ENCODE measurements around the gene SPECC1. TPM values are rescaled to one million over a fixed set of nuclear protein-coding genes. Genes with fewer than 3 reads are reported as not detected.

Gene SPECC1
- polyA plus RNA-seq, 1 of the 3 experiments (the other 2 are of a cell fraction): 11.2 TPM

DNA sequence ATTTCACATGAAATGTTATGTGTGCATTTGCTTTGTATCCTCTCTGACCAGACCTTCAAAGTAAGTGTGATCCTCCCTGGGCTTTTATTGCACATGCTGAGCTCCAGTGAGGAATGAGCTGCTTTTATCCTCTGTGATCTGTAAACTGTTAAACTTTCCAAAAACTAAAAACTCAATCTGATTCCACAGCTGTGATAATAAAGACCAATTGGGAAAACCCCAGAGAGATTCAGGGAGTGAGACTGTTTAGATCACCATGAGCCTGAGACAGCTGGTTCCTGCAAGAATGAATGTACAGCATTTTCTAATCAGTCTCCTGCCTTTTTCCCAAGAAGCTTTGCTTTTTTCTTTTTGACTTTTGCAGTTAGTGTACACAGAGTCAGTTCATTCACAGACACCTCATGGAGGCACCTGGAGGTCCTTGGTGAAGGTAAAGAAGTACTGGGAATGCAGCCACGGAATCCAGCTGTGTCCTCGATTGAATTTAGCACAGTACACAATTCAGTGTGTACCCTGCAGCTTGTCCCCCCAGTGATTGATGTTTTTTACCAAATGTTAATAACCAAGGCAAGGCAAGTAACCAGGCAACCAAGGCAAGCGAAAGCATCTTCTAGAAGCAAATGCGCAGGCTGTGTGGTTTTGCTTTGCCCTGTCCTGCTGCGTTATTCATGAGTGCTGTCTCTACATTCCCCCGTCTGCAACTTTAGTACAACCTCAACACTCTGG, 275.6 kb downstream of the SPECC1 start (continued):
- no peak for TF ChIP-seq USF1 (IDR thresholded peaks at IDR 0.05; ENCODE audit: borderline replicate concordance, low read depth)
- TF ChIP-seq, protein P1, sequence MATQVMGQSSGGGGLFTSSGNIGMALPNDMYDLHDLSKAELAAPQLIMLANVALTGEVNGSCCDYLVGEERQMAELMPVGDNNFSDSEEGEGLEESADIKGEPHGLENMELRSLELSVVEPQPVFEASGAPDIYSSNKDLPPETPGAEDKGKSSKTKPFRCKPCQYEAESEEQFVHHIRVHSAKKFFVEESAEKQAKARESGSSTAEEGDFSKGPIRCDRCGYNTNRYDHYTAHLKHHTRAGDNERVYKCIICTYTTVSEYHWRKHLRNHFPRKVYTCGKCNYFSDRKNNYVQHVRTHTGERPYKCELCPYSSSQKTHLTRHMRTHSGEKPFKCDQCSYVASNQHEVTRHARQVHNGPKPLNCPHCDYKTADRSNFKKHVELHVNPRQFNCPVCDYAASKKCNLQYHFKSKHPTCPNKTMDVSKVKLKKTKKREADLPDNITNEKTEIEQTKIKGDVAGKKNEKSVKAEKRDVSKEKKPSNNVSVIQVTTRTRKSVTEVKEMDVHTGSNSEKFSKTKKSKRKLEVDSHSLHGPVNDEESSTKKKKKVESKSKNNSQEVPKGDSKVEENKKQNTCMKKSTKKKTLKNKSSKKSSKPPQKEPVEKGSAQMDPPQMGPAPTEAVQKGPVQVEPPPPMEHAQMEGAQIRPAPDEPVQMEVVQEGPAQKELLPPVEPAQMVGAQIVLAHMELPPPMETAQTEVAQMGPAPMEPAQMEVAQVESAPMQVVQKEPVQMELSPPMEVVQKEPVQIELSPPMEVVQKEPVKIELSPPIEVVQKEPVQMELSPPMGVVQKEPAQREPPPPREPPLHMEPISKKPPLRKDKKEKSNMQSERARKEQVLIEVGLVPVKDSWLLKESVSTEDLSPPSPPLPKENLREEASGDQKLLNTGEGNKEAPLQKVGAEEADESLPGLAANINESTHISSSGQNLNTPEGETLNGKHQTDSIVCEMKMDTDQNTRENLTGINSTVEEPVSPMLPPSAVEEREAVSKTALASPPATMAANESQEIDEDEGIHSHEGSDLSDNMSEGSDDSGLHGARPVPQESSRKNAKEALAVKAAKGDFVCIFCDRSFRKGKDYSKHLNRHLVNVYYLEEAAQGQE (IDR thresholded peaks at IDR 0.05; ENCODE audit: low read depth, low read length): no peak
- TF ChIP-seq, protein P2, sequence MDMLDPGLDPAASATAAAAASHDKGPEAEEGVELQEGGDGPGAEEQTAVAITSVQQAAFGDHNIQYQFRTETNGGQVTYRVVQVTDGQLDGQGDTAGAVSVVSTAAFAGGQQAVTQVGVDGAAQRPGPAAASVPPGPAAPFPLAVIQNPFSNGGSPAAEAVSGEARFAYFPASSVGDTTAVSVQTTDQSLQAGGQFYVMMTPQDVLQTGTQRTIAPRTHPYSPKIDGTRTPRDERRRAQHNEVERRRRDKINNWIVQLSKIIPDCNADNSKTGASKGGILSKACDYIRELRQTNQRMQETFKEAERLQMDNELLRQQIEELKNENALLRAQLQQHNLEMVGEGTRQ (IDR thresholded peaks at IDR 0.05; ENCODE audit: borderline replicate concordance, low read depth, low read length): no peak
- no peak for TF ChIP-seq GATA2 (CRISPR knock-in tag; IDR thresholded peaks at IDR 0.05)
- no peak for TF ChIP-seq MXI1 (IDR thresholded peaks at IDR 0.05; ENCODE audit: low read depth, low read length)

GRCh38 chr17:20289984-20290383, 280.8 kb downstream of the SPECC1 start:
- ChIA-PET POLR2A (no interaction called here), CTCF (interaction anchor here (2.3 kb wide), 1 partner anchor 63 kb away, joined by 6 read pairs; no protein-coding TSS in a partner anchor)
- Histone ChIP-seq H3K4me3 (ENCODE audit: low read depth in 2 of 2, low read length in 1 of 2) (no peak overlapping the region), H3K4me2 (no peak overlapping the region), H3K9me3 (no peaks in the 10 kb centered on the region), H3K4me1 (ENCODE audit: control insufficient read depth in 1 of 2, insufficient read depth in 2 of 2, low read depth in 1 of 2, low read length in 1 of 2) (peaks cover 0 to 3% of the 10 kb centered on the region in 2 experiments; a peak in 1 of 4 replicates), H3K9ac (no peak overlapping the region), H3K27ac (ENCODE audit: low read depth in 2 of 2, low read length in 1 of 2) (no peak overlapping the region), H3K27me3 (ENCODE audit: insufficient read depth) (no peaks in the 10 kb centered on the region), H4K20me1 (ENCODE audit: insufficient read depth) (no peaks in the 10 kb centered on the region), H3K9me2 (no peaks in the 10 kb centered on the region), H2AFZ (ENCODE audit: low read depth) (no peak overlapping the region), H3K36me3 (replicated peaks in 1 of 2; ENCODE audit: control insufficient read depth in 1 of 2, insufficient read depth in 2 of 2, low read length in 1 of 2) (no peaks in the 10 kb centered on the region), H3K79me2 (ENCODE audit: insufficient read depth) (no peaks in the 10 kb centered on the region), H3F3A (replicated peaks; ENCODE audit: insufficient read depth) (no peaks in the 10 kb centered on the region)
- no peak for DNase-seq
- TF ChIP-seq RFX5 (IDR thresholded peaks at IDR 0.05; ENCODE audit: low read length) (no peak), USF1 (IDR thresholded peaks at IDR 0.05; ENCODE audit: borderline replicate concordance, low read depth) (no peak), MAX (IDR thresholded peaks at IDR 0.05; ENCODE audit: low read depth) (no peak), FOXJ3 (CRISPR knock-in tag; IDR thresholded peaks at IDR 0.05) (no peak), TCF12 (IDR thresholded peaks at IDR 0.05) (no peak), RAD21 (IDR thresholded peaks at IDR 0.05; ENCODE audit: low read length) (no peak)
- WGBS (ENCODE audit: low lambda C conversion rate): 95% methylated on average over 3 of the region's 3 CpGs
